ENCODE data around the gene SPR.

SPR gene

DNA sequence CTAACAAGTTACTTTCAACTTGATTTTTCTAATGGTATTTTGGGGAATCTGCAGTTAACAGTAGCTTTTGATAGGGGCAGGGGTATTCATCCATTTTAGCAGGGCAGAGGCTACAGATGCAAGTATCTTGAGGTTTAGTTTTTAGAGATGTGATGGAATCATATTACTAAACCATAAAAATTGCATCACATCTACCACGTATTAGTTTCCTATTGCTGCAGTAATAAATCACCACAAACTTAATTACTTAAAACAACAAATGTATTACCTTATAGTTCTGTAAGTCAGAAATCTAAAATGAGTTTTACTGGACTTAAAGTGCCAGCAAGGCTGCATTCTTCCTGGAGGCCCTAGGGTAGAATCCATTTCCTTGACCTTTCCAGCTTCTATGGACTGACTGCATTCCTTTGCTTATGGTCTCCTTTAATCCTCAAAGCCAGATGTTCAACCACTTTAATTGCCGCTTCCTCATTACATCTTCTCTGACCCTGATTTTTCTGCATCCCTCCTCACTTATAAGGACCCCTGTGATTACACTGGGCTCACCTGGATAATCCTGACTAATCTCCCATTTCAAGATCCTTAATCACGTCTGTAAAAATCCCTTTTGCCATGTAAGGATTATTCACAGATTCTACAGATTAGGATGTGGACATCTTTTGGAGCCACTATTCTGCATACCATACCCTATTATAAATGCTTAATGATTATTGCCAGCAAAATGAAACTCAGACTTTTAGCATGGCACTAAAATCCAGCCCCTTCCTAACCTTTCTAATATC, 39.5 kb upstream of the SPR start:
- no peaks in the 10 kb centered on the region for H3K36me3 ChIP-seq
- H3K27me3 ChIP-seq: peaks cover 0 to 20% of the 10 kb centered on the region in 2 donors
- H3K9me3 ChIP-seq: no peaks in the 10 kb centered on the region
- H3K4me1 ChIP-seq: no peaks in the 10 kb centered on the region
- TF ChIP-seq, protein P1, sequence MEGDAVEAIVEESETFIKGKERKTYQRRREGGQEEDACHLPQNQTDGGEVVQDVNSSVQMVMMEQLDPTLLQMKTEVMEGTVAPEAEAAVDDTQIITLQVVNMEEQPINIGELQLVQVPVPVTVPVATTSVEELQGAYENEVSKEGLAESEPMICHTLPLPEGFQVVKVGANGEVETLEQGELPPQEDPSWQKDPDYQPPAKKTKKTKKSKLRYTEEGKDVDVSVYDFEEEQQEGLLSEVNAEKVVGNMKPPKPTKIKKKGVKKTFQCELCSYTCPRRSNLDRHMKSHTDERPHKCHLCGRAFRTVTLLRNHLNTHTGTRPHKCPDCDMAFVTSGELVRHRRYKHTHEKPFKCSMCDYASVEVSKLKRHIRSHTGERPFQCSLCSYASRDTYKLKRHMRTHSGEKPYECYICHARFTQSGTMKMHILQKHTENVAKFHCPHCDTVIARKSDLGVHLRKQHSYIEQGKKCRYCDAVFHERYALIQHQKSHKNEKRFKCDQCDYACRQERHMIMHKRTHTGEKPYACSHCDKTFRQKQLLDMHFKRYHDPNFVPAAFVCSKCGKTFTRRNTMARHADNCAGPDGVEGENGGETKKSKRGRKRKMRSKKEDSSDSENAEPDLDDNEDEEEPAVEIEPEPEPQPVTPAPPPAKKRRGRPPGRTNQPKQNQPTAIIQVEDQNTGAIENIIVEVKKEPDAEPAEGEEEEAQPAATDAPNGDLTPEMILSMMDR (IDR thresholded peaks at IDR 0.05): no peak
- intact Hi-C loops (cut with DNase I; ENCODE audit: low total_unique reads): no loop called here
- H3K27ac ChIP-seq: no peak overlapping the region
- no peak for DNase-seq
- no peak overlapping the region for H3K4me3 ChIP-seq

DNA sequence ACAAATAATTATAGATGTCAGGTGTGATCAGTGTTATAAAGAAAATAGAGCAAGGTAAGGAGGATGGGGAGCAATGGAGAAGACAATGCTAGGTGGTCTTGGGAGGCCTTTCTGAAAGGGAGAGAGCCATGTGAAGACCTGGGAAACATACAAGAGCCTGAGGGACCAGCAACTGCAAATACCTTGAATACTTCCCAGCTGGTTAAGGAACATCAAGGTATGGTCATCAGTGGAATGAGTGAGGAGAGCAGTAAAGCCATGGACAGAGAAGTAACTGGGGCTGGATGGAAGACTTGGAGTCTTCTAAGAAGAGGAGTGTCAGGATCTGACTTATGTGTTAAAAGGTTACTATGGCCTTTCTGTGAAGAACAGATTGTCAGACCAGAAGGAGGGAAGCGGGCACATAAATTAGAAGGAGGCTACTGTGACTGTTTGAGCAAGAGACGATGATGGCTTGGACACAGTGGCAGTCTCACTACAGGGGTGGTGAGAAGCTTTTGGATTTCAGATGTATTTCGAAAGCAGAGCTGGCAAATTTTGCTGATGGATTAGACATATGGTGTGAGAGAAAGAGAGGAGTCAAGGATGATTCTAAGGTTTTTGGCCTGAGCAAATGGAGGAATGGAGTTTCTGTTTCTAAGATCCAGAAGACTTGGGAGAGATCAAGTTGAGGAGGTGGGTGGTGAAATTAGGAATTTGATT, 38.6 kb upstream of the SPR start:
- TF ChIP-seq, protein P1 (IDR thresholded peaks at IDR 0.05): no peak
- H3K9me3 ChIP-seq: no peaks in the 10 kb centered on the region
- no peak overlapping the region for H3K27ac ChIP-seq
- DNase-seq: no peak
- intact Hi-C loops (cut with DNase I; ENCODE audit: low total_unique reads): no loop called here
- H3K27me3 ChIP-seq: peaks cover 0 to 20% of the 10 kb centered on the region in 2 donors
- no peaks in the 10 kb centered on the region for H3K4me1 ChIP-seq
- no peaks in the 10 kb centered on the region for H3K36me3 ChIP-seq
- H3K4me3 ChIP-seq: no peak overlapping the region

- Histone ChIP-seq H3K27me3 (peaks cover 0 to 18% of the 10 kb centered on the region in 2 donors), H3K4me3 (no peak overlapping the region), H3K9me3 (no peaks in the 10 kb centered on the region), H3K36me3 (no peaks in the 10 kb centered on the region), H3K27ac (no peak overlapping the region), H3K4me1 (no peaks in the 10 kb centered on the region)
- intact Hi-C loops (cut with DNase I; ENCODE audit: low total_unique reads): no loop called here
- DNase-seq: no peak
- TF ChIP-seq, protein P1 (IDR thresholded peaks at IDR 0.05): no peak
Observed at GRCh38 chr2:72849138-72849462, 38.1 kb upstream of the SPR start.

- no peak for DNase-seq
- no peaks in the 10 kb centered on the region for H3K9me3 ChIP-seq
- H3K4me3 ChIP-seq: no peak overlapping the region
- TF ChIP-seq, protein P1 (IDR thresholded peaks at IDR 0.05): no peak
- no peaks in the 10 kb centered on the region for H3K36me3 ChIP-seq
- H3K4me1 ChIP-seq: no peaks in the 10 kb centered on the region
- H3K27ac ChIP-seq: no peak overlapping the region
- intact Hi-C loops (cut with DNase I; ENCODE audit: low total_unique reads): no loop called here
- peaks cover 0 to 29% of the 10 kb centered on the region in 2 donors for H3K27me3 ChIP-seq
Observed at GRCh38 chr2:72851333-72851732, 35.9 kb upstream of the SPR start.

- no peak for DNase-seq
- Histone ChIP-seq H3K27ac (no peak overlapping the region), H3K27me3 (peaks cover 0 to 37% of the 10 kb centered on the region in 2 donors), H3K4me3 (no peak overlapping the region), H3K36me3 (no peaks in the 10 kb centered on the region), H3K4me1 (peaks cover 0 to 10% (median 9%) of the 10 kb centered on the region in 4 donors), H3K9me3 (no peaks in the 10 kb centered on the region)
- intact Hi-C loops (cut with DNase I; ENCODE audit: low total_unique reads): no loop called here
- TF ChIP-seq, protein P1 (IDR thresholded peaks at IDR 0.05): peak; percentile 46 to 58
Observed at GRCh38 chr2:72859831-72860262, 27.4 kb upstream of the SPR start.
